GM12801 (cell line): Measurements from ENCODE around the gene HIP1.

Experiments used
- CTCF ChIP-seq: IDR thresholded peaks from one replicate; pipeline ENCODE4 v1.5.1; 2011; ENCODE audit warnings: control low read depth; ENCODE audit not compliant: insufficient read length; ENCODE audit errors: extremely low read depth

The HIP1 gene

GRCh38 chr7:75601539-75601938 is 137.2 kb downstream of the HIP1 start:
- TF ChIP-seq CTCF: no peak

GRCh38 chr7:75599244-75599781 is 139.4 kb downstream of the HIP1 start:
- no peak for TF ChIP-seq CTCF

- TF ChIP-seq CTCF: no peak
Observed at GRCh38 chr7:75596727-75597614, 141.8 kb downstream of the HIP1 start.

- no peak for TF ChIP-seq CTCF
Observed at GRCh38 chr7:75595766-75596165, 143.0 kb downstream of the HIP1 start.

GRCh38 chr7:75591467-75592255 is 147.1 kb downstream of the HIP1 start:
- no peak for TF ChIP-seq CTCF

- TF ChIP-seq CTCF: no peak
Observed at GRCh38 chr7:75590373-75591005, 148.3 kb downstream of the HIP1 start.

GRCh38 chr7:75584354-75584753 is 154.4 kb downstream of the HIP1 start:
- no peak for TF ChIP-seq CTCF
